Measurements from ENCODE around the gene ZNHIT3.

The ZNHIT3 gene

DNA sequence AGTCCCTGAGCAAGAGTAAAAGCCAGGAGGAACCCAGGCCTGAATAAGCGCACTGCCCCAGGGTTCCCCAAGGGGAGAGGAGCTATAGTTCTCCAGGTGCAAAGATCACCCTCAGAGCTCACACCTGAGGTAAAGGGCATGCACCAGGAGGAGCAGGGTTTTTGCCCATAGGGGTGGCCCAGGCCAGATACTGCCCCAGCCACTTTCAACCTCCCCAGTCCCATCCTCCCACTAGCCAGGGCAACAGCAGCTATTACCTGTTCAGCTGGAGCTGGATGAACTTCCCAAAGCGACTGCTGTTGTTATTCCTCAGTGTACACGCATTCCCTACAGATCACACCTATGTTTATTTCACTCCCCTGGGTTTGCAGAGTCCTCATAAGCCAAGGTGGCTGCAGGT is 28.4 kb downstream of the ZNHIT3 start:
- no peak for DNase-seq

DNA sequence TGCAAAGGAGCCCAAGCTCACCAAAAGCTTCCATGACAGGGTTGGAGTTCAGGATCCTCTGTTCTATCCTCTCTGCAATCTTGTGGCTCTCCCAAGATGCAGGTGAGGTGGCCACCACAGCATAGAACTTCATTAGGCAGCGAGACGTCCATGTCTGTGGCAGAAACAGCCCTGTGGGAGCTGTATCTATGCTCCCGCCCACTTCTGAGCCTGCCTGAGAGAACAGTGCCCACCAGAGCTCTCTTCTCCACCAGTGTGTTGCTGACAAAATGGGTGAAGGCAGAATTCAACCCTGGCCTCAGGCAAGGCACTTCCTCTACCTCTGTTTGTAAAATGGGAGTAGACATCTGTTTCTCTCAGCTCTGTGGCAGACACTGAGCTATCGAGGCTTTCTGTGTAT is 29.4 kb downstream of the ZNHIT3 start:
- no peak for DNase-seq

DNA sequence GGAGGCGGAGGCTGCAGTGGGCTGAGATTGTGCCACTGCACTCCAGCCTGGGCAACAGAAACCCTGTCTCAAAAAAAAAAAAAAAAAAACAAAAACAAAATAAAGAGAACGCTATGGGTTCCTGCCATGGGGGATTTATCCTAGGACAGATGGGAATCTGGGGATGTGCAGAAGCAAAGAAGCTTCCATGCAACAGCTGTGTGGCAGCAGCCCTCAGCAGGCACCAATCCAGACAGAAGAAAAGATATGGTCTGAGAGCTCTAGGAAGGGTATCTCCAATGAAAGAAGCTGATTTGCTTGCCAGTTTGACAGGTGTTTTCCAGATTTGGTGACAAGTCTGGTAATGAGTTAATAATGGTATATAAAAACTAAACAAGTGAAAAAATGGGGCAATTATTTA is 36.6 kb downstream of the ZNHIT3 start:
- no peak for DNase-seq

DNA sequence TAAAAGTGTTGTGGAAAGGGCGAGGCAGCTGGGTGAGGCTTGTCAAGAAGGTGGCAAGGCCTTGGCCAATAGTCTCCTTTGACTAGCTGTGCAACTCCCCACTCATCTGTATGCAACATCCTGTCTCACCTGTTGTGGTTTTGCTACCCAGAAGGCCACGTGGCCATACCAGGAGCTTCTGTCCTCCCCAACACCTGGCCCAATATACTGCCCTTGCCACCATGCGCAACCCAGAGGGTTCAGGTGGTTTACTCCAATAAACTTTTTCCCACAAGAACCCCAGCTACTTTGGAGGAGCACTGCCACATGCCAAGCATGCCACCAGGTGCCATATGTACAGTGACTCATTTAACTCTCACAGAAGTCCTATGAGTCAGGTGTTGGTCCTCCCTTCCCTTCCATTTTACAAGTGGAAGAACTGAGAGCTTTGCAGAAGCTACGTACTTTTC is 38.0 kb downstream of the ZNHIT3 start:
- DNase-seq: no peak

DNA sequence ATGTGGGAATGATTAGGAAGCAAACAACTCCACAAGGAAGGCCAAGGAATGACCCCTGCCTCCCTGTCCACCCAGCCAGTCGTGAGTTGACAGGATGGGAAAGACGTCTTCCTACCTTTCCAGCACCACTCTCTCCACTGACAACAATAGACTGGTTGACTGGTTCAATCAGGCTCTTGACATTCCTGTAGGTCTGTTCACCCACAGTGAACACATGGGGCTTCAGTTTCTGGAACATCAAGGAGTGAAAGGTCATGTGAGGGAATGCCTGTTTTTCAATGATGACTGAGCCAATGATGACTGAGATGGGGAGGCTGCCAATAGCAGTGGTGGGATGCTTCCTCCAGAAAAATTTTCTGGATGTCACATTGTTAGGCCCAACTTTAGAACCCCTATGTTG is 38.6 kb downstream of the ZNHIT3 start:
- no peak for DNase-seq

DNA sequence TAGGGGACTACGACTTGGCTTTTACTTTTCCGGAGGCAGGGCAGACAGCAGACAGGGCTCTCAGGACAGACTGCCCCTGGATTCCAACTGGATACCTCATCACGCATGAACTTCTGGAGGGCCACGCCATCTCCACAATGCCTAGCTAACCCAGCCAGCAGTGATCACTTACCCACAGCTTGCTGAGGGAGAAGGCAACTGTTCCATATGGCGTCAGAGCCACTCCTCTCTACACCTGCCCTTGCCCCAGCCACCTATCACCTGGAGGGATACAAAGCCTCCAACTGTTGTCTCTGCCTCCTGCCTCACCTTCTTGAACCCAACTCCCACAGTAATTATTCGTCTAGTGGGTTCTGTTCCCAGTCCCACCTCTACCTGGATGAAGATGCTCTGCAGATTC is 39.4 kb downstream of the ZNHIT3 start:
- DNase-seq: no peak

DNA sequence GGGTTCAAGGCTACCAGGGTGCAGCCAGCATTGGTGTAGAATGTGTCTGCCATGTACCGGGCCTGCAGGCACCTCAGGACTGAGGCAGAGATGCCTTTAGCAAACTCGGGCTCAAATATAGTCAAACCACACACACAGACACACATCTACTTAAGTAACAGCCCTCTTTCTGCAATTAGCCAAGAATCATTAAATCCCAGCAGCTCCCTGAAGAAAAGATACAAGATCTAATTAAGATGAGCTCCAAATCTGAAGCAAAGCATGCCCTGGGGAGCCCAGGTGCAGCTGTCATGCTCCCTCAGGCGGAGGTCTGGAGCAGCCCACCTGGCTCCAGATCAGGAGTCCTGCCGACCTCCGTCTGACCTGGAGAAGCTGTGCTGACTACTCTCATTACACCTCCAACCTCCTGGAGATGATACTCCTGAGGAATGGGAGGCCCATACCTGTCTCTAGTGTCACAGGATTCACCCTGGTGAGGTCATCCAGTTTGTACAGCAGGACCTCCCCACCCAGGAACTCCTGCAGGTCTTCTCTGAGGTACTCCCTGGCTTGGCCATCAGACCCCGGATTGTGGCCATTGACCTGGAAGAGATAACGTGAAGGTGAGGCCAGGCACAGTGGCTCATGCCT is 41.3 kb downstream of the ZNHIT3 start:
- DNase-seq: no peak

DNA sequence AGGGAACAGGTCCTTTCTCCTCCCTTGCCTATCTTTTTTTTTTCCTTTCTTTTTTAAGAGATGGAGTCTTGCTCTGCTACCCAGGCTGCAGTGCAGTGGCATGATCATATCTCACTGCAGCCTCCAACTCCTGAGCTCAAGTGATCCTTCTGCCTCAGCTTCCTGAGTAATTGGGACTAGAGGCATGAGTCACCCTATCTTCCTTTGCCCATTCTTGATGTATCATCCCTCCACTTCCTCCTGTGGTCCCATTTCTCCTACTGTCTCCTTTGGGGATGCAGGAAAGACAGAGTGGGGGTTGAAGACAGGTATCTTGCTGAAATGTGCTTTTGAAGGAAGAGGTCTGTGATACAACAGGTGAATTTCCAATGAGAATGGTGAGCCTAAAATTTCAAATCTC is 42.6 kb downstream of the ZNHIT3 start:
- no peak for DNase-seq

DNA sequence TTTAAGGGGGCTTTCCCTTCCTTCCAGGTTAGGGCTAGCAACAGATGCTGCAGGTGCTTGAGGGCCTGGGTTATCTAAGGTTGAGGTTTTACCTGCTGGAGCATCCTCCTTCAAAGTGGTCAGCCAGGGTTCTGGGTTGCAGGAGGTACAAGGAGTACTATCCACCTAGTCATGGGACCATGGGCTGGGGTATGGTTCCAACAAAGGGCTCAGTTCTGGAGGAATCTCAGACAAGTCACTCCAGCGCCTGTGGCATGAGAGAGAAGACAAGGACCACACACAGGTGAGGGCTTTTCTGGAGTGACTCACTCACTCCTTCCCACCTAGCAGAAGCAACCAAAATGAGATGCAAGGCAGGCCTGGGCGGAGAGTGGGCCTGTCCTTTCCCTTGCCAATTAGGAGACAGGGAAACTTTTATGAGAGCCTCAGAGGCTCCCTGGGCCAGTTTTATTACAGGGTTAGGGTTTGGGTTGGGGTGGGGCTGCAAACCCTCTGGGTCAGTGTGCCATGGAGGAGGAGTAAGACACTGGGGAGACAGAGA is 46.0 kb downstream of the ZNHIT3 start:
- no peak for DNase-seq

DNA sequence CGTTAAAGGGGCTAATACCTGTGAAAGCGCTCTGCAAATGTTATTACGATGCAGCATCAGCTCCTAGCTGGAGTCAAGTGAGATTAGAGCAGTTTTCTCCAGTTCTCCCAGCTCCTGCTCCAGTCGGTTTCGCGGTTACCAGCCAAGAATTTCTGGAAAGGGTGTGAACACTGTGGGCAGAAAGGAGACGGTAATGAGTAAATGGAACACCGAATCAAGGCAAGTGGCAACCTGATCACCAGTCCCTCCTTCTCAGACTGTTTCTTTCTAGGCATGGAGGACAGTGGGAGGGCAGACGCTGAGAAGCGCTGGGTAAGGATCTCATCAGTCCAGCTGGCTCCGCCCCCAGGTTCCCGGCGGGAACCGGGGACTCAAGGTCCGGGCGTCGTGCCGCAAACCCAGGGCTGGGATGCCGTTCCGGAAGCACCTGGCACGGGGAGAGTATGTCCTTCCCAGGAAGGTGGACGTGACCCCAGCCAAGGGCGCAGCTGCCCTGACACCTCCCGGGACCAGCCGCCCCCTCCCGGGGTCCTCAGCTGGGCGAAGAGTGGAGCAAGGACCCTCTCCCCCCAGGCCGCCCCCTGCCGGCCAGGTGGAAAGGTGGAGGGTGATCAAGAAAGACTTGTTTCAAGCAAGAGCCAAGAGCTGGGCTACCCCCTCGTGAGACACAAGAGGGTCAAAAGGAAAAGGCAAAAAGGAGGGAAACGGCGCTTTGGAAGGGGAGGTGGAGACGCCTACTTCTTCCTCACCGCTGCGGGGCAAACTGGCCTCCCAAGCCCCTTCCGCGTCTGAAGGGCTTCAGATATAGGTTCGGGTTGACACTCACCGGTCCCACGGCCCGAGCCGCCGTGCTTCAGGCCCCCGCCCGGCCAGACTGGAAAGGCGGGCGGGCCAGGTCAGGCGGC is 47.7 kb downstream of the ZNHIT3 start:
- peak; percentile 49 for DNase-seq

DNA sequence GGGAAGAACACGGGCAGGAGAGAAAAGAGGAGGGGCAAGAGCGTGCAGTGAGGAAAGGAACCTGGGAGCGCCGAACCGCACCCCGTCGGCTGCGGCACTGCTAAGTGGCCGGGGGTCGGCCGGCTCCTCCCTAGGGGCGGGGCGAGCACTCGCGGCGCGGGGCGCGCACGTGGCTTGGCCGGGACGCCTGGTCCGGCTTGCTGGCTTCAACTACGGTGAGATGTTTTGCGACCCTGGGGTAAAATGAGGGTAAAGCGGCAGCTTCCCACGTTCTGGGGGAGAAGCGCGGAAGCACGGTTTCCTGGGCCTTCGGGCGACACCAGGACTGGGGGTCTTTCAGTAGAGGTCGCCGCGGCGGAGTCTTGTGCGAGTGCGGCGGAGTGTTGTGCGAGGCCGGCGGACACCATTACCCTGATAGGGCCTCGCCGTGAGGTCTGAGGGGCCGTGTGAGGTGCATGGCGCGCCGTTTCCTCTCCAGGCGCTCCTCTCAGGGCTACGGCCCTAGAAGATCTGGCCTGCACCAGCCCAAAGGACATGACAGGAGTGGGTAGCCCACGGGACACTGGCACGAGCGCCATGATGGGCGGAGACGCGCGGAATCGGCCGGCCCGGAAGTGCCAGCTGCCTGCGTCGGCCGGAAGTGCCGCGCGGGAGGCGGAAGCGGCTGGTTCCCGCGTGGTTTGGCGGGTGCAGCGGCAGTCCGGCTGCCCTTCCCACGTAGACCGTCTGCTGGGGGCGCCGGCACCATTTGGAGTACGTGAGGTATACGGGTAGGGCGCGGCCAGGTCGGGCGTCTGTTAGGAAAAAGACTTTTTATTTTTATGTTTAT is 48.6 kb downstream of the ZNHIT3 start, which contains the start of the genes MYO19 and PIGW:
MYO19 (minus strand) TSS at position 29 of the 829 bp plus-strand sequence. CDS start 2,330 bp downstream, outside the sequence.
PIGW (plus strand) TSS at position 148 of the 829 bp plus-strand sequence. CDS start 2,115 bp downstream, outside the sequence.
- DNase-seq: peak; percentile 79

DNA sequence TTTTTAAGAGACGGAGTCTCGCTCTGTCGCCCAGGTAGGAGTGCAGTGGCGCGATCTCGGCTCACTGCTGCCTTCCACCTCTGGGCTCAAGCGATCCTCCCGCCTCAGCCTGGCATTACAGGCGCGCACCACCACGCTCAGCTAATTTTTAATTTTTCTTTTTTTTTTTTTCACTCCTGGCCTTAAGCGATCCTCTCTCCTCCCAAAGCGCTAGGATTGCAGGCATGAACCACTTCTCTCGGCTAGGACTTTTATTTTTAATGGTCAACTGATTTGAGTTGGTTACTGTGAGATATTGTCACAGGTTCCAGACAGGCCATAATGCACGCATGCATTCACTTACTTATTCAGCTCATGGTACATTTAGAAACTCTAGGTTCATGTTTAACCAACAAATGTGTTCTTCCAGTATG is 49.2 kb downstream of the ZNHIT3 start:
- no peak for DNase-seq

DNA sequence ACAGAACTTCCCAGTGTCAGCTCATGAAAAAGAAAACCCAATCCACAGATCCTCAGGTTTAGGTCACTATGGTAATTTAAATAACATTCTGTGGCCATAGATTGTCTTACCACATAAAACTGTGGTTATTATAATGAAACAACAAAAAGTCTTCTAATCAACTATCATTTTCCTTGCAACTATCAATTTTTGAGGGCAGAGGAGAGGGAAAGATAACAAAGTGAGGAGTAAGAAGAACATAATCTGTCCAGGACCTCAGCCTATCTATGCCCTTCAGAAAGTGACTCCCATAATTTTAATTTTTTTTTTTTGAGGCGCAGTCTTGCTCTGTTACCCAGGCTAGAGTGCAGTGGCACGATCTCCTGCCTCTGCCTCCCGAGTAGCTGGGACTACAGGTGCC is 54.2 kb downstream of the ZNHIT3 start:
- no peak for DNase-seq

DNA sequence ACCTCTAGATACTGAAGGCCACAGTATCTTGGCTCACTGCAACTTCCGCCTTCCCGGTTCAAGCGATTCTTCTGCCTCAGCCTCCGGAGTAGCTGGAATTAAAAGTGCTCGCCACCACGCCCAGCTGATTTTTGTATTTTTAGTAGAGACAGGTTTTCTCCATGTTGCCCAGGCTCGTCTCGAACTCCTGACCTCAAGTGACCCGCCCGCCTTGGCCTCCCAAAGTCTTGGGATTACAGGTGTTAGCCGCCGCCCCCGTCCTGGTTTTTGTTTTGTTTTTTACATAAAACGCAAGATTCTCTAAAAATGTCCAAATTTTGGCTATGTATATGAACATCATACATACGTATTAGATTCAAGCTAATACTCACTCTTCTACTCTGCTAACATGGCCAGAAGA is 56.3 kb downstream of the ZNHIT3 start:
- no peak for DNase-seq

DNA sequence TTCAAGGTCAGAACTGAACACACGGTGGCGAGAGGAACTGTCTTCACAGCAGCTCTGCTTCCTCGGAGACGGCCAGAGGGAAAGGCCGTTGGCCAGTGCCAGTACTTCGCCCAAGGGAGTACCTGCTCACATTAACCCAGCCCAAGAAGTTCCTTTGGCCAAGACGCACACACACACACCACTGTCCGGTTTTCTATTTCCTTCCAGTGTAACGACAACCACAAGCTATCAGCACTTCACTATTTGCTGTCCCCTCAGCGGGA is 57.5 kb downstream of the ZNHIT3 start:
- DNase-seq: peak; percentile 11

DNA sequence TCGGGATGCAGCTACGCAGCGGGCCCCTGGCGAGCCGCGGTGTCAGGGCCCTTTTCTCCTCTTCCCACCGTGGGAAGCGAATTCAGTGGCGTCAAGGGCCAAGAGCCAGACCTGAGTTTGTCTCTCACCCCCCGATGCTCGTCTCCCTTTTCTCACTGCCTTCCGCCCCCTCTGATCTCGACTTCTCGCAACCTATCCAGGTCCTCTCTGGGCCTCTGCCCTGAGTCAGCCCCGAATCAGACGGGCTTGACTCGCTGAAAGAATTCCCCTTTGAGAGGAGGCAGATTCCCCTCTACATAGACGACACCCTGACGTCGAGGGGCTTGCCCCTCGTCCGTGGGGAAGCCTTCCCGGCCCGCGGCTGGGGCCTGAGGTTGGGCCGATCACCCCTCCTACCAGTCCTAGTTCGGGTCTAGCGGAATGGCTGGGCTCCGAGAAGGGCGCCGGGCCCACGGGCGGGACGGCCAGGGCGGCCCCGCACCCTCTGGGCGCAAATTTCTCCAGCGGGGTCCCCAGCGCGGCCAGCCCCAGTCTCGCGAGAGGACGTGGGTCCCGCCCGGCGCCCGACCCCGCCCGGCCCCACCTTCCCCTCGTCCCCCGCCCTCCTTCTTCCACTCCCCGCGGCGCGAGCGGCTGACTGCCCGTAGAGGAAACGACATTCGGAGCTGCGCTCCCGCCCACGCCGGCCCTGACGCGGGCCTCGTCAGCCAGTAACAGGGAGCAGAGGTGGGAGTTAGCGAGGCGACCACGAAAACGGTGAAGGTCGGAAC is 58.0 kb downstream of the ZNHIT3 start, which contains the start of gene GGNBP2:
GGNBP2 (plus strand) TSS at position 613 of the 770 bp plus-strand sequence. CDS start 806 bp downstream, outside the sequence.
- peak; percentile 24 for DNase-seq

DNA sequence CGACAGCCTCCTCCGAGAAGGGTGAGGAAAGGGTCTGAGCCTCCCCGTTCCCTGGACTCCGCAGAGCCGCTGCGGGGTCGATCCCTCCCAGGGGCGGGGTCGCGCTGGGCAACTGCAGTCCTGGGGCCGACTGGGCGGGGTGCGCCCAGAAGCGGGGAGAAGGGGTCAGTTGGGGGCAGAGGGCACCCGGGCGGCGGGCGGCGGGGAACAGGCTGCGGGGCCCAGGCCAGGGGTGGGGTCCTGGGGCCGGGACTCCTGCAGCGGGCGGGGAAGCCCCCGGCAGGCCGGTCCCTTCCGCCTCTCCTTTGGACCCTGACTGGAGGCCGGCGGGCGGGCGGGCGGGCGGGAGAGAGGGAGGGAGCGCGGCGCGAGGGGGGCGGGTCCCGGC is 58.6 kb downstream of the ZNHIT3 start:
- DNase-seq: no peak

Measured in SHP77 treated with DMSO at 0.1 percent for 48 hours (cell line).